PC-3 (cell line): Measurements from ENCODE around the gene AVPI1. TPM values are rescaled to one million over a fixed set of nuclear protein-coding genes. Genes with fewer than 3 reads are reported as not detected.

ENCODE experiments used
- ATAC-seq: fragments of 200-7000 bp; cut with Tn5 transposase; 2 replicates; pipeline ENCODE4 v1.9.1; 2020; ENCODE audit warnings: mild to moderate bottlenecking, moderate library complexity
- BruUV-seq: library from RNA; stranded (reverse); fragments of 400-500 nt; replicated peaks from 2 replicates; lab custom pipeline; 2021; lab: Mats Ljungman, UMichigan
- CTCF ChIA-PET: fragments of 300-600 bp; sonication (Branson Sonifier 250); formaldehyde crosslinking; loops from one replicate; lab custom pipeline; 2022; ENCODE audit warnings: antibody characterized with exemption; lab: Charles Lee
- POLR2A ChIA-PET: fragments of 300-600 bp; sonication (Branson Sonifier 250); formaldehyde crosslinking; loops from one replicate; lab custom pipeline; 2022; ENCODE audit warnings: antibody characterized with exemption; ENCODE audit not compliant: unreplicated experiment; lab: Charles Lee
- DNase-seq: peaks from one replicate; pipeline ENCODE4 v3.0.0-alpha.2; 2015
- H2AFZ ChIP-seq: fragments of 300-600 bp; sonication (generic); 2 replicates; pipeline ENCODE4 v1.6.0; 2016; ENCODE audit warnings: antibody characterized with exemption, low read length
- H3F3A ChIP-seq: fragments of 300-600 bp; sonication (generic); one replicate; pipeline ENCODE4 v1.6.0; 2017; ENCODE audit warnings: antibody characterized with exemption, low read length, control low read depth, mild to moderate bottlenecking; ENCODE audit not compliant: unreplicated experiment
- H3K27ac ChIP-seq: fragments of 300-600 bp; sonication (generic); 2 replicates; pipeline ENCODE4 v1.5.1; 2016; ENCODE audit warnings: mild to moderate bottlenecking, low read length
- H3K27me3 ChIP-seq: fragments of 300-600 bp; sonication (generic); 2 replicates; pipeline ENCODE4 v1.6.1; 2016; ENCODE audit warnings: low read length, mixed read lengths
- H3K36me3 ChIP-seq: fragments of 300-600 bp; sonication (generic); 2 replicates; pipeline ENCODE4 v1.6.1; 2016; ENCODE audit warnings: low read depth, mixed run types, low read length, mixed read lengths
- H3K4me1 ChIP-seq: fragments of 300-600 bp; sonication (generic); 2 replicates; pipeline ENCODE4 v1.5.1; 2016; ENCODE audit warnings: low read length; ENCODE audit not compliant: insufficient read depth
- H3K4me2 ChIP-seq: fragments of 300-600 bp; sonication (generic); 2 replicates; pipeline ENCODE4 v1.6.0; 2016; ENCODE audit warnings: low read length
- H3K4me3 ChIP-seq: fragments of 300-600 bp; sonication (generic); 2 replicates; pipeline ENCODE4 v1.5.1; 2016; ENCODE audit warnings: mild to moderate bottlenecking, low read length, mixed read lengths
- H3K79me2 ChIP-seq: fragments of 300-600 bp; sonication (generic); 2 replicates; pipeline ENCODE4 v1.6.1; 2017; ENCODE audit warnings: low read length, mixed read lengths
- H3K9ac ChIP-seq: fragments of 300-600 bp; sonication (generic); 2 replicates; pipeline ENCODE4 v1.6.0; 2016; ENCODE audit warnings: mild to moderate bottlenecking, low read length
- H3K9me2 ChIP-seq: fragments of 300-600 bp; sonication (generic); replicated peaks from 2 replicates; pipeline ENCODE4 v1.6.1; 2016; ENCODE audit warnings: mixed run types, low read length, mixed read lengths
- H3K9me3 ChIP-seq: fragments of 300-600 bp; sonication (generic); 2 replicates; pipeline ENCODE4 v1.6.1; 2016; ENCODE audit warnings: low read length, mixed read lengths
- H4K20me1 ChIP-seq: fragments of 300-600 bp; sonication (generic); 2 replicates; pipeline ENCODE4 v1.6.1; 2016; ENCODE audit warnings: low read length, mixed read lengths
- CTCF ChIP-seq: fragments of 300-600 bp; sonication (generic); conservative IDR thresholded peaks from 2 replicates; pipeline ENCODE4 v1.5.1; 2017; ENCODE audit warnings: antibody characterized with exemption, low read depth, mild to moderate bottlenecking, low read length
- EZH2 ChIP-seq: fragments of 300-600 bp; sonication (generic); IDR thresholded peaks from one replicate; pipeline ENCODE4 v1.6.1; 2017; ENCODE audit warnings: antibody characterized with exemption, mild to moderate bottlenecking, low read length; ENCODE audit not compliant: unreplicated experiment
- EZH2phosphoT487 ChIP-seq: fragments of 300-600 bp; sonication (generic); IDR thresholded peaks from 2 replicates; pipeline ENCODE4 v1.6.1; 2018; ENCODE audit warnings: mild to moderate bottlenecking, antibody characterized with exemption, low read length, borderline replicate concordance
- intact Hi-C: fragments of 100-400 bp; cut with micrococcal nuclease; formaldehyde crosslinking; loops from 2 replicates; pipeline ENCODE4 v1.9.0; 2023
- total RNA-seq: library from RNA; depleted of rRNA; stranded (reverse); fragments of >200 nt; gene quantifications from 2 replicates; pipeline ENCODE4 v1.2.3, GENCODE V29; 2014

The AVPI1 gene
- total RNA-seq, 1 experiment from 2014 or later = 44.5 TPM

- ChIA-PET CTCF (interaction anchor here (0.6 to 0.7 kb wide), 2 partner anchors 18 to 607 kb away, joined by 3 to 4 read pairs; partner anchors contain the start of gene MARVELD1), POLR2A (no interaction called here)
- no peaks in the 10 kb centered on the region for H3K27me3 ChIP-seq
- no peaks in the 10 kb centered on the region for H3K9me3 ChIP-seq
- no peak overlapping the region for H3K4me2 ChIP-seq
- ATAC-seq (peak; percentile 75), DNase-seq (peak; percentile 74)
- intact Hi-C loops = loop anchor here (1.0 to 2.0 kb wide), 3 partner anchors 22 to 55 kb away; no protein-coding TSS in a partner anchor
- H3F3A ChIP-seq = no peaks in the 10 kb centered on the region
- H3K4me3 ChIP-seq = no peak overlapping the region
- no peaks in the 10 kb centered on the region for H3K36me3 ChIP-seq
- peaks cover 6% of the 10 kb centered on the region for H3K4me1 ChIP-seq
- H3K27ac ChIP-seq = no peak overlapping the region
- H3K9ac ChIP-seq = no peak overlapping the region
- no peaks in the 10 kb centered on the region for H3K79me2 ChIP-seq
- H4K20me1 ChIP-seq = no peaks in the 10 kb centered on the region
- no peak overlapping the region for H2AFZ ChIP-seq
- BruUV-seq = no TSS peak
- H3K9me2 ChIP-seq = no peaks in the 10 kb centered on the region
- peak; percentile 82 for TF ChIP-seq CTCF
- no peak for TF ChIP-seq EZH2phosphoT487
- no peak for TF ChIP-seq EZH2
Measured at GRCh38 chr10:97731346-97732051, 44.5 kb upstream of the AVPI1 start.

- ATAC-seq = no peak
- H3K79me2 ChIP-seq = no peaks in the 10 kb centered on the region
- H4K20me1 ChIP-seq = no peaks in the 10 kb centered on the region
- H3K27ac ChIP-seq = no peak overlapping the region
- no TSS peak for BruUV-seq
- no peaks in the 10 kb centered on the region for H3K36me3 ChIP-seq
- intact Hi-C loops = no loop called here
- peaks cover 11% of the 10 kb centered on the region for H3K4me1 ChIP-seq
- no peak overlapping the region for H2AFZ ChIP-seq
- no peak for TF ChIP-seq EZH2
- no peak for TF ChIP-seq EZH2phosphoT487
- no peak for TF ChIP-seq CTCF
- no peaks in the 10 kb centered on the region for H3K9me3 ChIP-seq
- H3K27me3 ChIP-seq = no peaks in the 10 kb centered on the region
- H3K4me2 ChIP-seq = no peak overlapping the region
- no peak overlapping the region for H3K9ac ChIP-seq
- no peak for DNase-seq
- H3K4me3 ChIP-seq = no peak overlapping the region
- no peaks in the 10 kb centered on the region for H3K9me2 ChIP-seq
- ChIA-PET POLR2A (no interaction called here), CTCF (no interaction called here)
- peaks cover 5% of the 10 kb centered on the region for H3F3A ChIP-seq
Measured at GRCh38 chr10:97729014-97729413, 42.0 kb upstream of the AVPI1 start.

- Histone ChIP-seq H3K9me3 (no peaks in the 10 kb centered on the region), H4K20me1 (no peaks in the 10 kb centered on the region), H2AFZ (peak overlapping the region; percentile 71), H3K4me2 (peak overlapping the region; percentile 83), H3K27me3 (no peaks in the 10 kb centered on the region), H3K9me2 (no peaks in the 10 kb centered on the region), H3K27ac (peak overlapping the region; percentile 68), H3K9ac (no peak overlapping the region), H3K79me2 (no peaks in the 10 kb centered on the region), H3F3A (peaks cover 5% of the 10 kb centered on the region), H3K36me3 (no peaks in the 10 kb centered on the region), H3K4me1 (peaks cover 11% of the 10 kb centered on the region), H3K4me3 (peak overlapping the region; percentile 55; the same call in 1 of the 2 replicates)
- DNase-seq = peak; percentile 73
- TF ChIP-seq EZH2phosphoT487 (no peak), EZH2 (no peak), CTCF (no peak)
- peak; percentile 90 for ATAC-seq
- ChIA-PET CTCF (interaction anchor here (0.6 to 1.0 kb wide), 4 partner anchors 17 to 195 kb away, joined by 3 to 5 read pairs (median 4); partner anchors contain the start of gene AVPI1), POLR2A (interaction anchor here (0.8 to 0.9 kb wide), 2 partner anchors 10 to 40 kb away, joined by 4 to 7 read pairs; partner anchors contain the start of genes AVPI1 and ZFYVE27)
- intact Hi-C loops = loop anchor here (2.0 kb wide), 1 partner anchor 40 kb away; the partner anchor contains the start of gene AVPI1
- BruUV-seq = no TSS peak
Measured at GRCh38 chr10:97726636-97727178, 39.7 kb upstream of the AVPI1 start.
